NAMALWA (cell line): ENCODE results near the gene XAB2.

Experiments
- DNase-seq: peaks from one replicate; pipeline ENCODE4 v3.0.0-alpha.2; 2015; ENCODE audit warnings: low spot score

The XAB2 gene

GRCh38 chr19:7648265-7649014 is 19.1 kb upstream of the XAB2 start:
- no peak for DNase-seq

- no peak for DNase-seq
Observed at GRCh38 chr19:7647156-7647555, 17.8 kb upstream of the XAB2 start.

DNA sequence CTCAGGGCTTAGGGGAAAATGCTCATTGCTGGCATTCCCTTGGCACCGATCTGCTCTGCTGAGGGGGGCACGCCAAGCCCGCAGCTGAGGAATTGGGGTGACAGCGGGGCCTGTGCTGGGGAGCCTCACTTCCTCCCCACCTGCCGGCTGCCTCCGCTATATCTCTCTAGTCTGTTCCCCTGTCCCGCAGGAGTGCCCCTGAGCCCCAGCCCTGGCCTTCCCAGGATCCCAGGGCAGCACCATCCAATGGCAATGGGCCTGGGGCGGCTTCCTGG is 17.0 kb upstream of the XAB2 start:
- DNase-seq, result no peak

DNA sequence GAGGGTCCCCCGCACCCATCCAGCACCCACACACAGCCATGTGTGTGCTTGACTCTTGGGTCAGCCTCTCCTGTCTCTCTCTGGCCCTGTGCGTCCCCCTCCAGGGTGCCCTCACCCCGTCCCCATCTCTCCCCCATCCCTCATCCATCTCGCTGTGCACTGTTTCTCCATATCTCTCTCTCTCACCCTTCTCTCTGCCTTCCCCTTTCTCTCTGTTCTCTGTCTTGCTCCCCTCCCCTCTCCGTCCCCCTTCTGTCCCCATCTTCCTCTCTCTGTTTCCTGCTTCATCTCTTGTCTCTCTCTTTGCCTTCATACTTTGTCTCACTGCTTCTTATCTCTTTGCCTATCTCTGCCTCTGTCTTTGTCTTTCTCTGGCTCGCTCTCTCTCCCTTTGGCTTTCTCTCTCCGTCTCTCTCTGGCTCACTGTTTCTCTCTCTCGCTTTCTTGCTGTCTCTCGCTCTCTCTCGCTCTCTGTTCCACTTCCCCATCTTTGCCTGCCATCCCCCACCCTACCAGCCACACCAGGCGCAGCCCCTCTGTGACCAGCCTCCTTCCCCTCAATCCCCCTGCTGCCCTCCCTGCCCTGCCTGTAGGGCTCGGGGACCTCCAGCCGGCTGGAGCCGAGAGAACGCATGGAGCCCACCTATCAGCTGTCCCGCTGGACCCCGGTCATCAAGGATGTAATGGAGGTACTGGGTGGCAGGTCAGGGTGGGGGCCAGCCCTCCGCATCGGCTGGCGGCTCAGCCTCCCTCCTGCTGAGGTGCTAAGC is 16.5 kb upstream of the XAB2 start:
- no peak for DNase-seq

- DNase-seq, result no peak
Observed at GRCh38 chr19:7645163-7645562, 15.8 kb upstream of the XAB2 start.

- no peak for DNase-seq
Observed at GRCh38 chr19:7644550-7644877, 15.2 kb upstream of the XAB2 start.

- peak; percentile 86 for DNase-seq
Observed at GRCh38 chr19:7643629-7644549, 14.5 kb upstream of the XAB2 start.

DNA sequence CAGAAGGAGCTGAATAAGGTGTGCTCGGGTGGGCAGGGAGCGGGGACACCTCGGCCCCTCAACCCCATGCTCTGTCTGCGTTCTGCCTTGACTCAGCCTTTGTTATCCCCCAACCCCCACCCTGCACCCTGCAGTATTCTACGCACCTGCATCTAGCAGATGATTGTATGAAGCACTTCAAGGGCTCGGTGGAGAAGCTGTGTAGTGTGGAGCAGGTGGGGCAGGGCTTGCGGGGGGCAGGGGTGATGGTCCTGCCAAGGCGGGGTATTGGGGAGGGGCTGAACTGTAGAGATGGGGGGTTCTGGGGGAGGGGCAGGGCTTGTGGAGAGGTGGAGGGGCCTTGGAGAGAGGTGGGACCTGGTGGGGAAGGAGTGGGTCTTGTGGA is 13.7 kb upstream of the XAB2 start:
- peak; percentile 44 for DNase-seq

- no peak for DNase-seq
Observed at GRCh38 chr19:7642295-7643030, 13.1 kb upstream of the XAB2 start.

GRCh38 chr19:7641290-7642276 is 12.2 kb upstream of the XAB2 start:
- peak; percentile 55 for DNase-seq

- DNase-seq, result no peak
Observed at GRCh38 chr19:7640803-7641202, 11.5 kb upstream of the XAB2 start.

DNA sequence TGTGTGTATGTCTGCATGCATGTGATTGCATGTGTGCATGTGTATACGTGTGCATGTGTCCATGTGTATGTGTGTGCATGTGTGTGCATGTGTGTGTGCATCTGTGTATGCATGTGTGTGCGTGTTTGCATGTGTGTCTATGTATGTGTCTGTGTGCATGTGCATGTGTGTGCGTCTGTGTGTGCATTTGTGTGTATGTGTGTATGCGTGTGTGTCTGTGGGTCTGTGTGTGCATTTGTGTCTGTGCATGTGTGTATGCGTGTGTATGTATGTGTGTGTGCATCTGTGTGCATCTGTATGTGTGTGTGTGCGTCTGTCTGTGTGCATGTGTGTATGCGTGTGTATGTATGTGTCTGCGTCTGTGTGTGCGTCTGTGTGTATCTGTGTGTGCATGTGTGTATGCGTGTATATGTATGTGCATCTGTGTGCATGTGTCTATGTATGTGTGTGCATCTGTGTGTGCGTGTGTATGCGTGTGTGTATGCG is 10.6 kb upstream of the XAB2 start:
- DNase-seq, result no peak

- DNase-seq, result no peak
Observed at GRCh38 chr19:7638802-7639465, 9.6 kb upstream of the XAB2 start.

DNA sequence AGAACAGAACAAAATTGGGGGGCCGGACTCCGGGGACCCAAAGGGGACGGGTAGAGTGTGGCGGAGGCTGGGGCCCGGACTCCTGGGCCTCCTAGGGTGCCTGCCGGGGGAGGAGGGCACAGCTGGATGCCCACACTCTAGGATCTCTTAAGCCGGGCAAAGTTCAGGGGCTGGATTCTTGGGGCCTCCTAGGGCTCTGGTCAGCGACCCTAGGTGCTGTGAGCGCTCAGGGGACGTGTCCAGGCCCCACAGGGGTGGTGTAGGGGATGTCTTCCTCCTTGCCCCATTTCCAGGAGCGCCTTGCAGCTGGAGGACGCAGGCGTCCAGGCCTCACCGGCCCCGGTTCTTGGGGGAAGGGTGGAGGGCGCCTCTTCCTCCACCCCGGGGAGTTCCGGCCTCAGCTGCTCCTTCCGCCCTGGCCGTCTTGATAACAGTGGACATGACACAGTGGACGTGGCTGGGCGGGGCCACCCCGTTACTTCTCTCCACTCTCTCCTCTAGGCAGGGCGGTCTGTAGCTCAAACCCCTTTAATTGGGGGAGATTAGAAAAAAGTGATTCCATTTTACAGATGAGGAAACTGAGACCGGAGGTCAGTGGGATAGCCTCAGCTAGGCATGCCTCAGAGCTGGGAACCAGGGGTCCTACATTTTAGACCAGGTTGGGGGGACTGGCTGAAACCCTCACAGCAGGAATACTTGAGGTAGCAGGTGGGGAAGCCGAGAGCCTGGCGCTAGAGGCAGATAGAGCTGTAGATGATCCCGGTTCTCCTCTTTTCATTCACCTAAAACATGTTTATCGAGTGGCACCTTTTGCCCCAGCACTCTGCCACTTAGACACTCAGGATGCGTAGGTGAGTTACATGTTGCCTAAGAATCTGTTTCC is 8.3 kb upstream of the XAB2 start:
- no peak for DNase-seq

- peak; percentile 89 for DNase-seq
Observed at GRCh38 chr19:7636691-7637373, 7.5 kb upstream of the XAB2 start, which contains the start of gene STXBP2. TSS of gene STXBP2 (plus strand) at chr19:7637110. CDS start at chr19:7637150, 40 bp downstream.

- DNase-seq, result no peak
Observed at GRCh38 chr19:7636317-7636690, 7.0 kb upstream of the XAB2 start.

GRCh38 chr19:7635670-7636069 is 6.3 kb upstream of the XAB2 start:
- no peak for DNase-seq

DNA sequence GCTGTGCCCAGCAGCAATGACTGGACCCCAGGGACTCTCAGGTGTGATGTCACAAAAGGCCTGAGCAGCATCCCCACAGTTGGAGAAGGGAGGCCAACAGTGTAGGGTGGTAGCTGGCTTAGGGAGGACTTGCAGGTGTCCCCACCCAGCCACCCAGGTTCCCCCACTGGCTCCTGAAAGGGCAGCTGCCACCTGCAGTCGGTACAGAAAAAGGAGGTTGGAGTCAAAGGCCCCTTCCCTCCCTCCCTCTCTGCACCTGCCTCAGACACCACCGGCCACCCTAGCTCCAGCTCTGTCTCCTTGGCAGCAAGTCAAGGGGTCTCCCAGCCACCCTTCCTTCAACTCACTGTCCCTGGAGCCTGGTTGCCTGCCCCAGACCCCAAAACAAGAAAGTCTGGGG is 4.4 kb upstream of the XAB2 start, which contains the start of gene PCP2:
Gene PCP2 (minus strand): TSS at position 22 of the 400 bp plus-strand sequence. CDS start 262 bp downstream, outside the sequence.
- DNase-seq, result peak; percentile 38
